Superior temporal gyrus (tissue), 1 donor: Measurements from ENCODE around the gene C1QTNF2.
"Not testable (repeated sequence)": the region's sequence is repeated elsewhere in the genome, so short reads cannot be mapped to it uniquely, and the experiment has no call there.

Source experiments
- DNase-seq: peaks from one replicate; pipeline ENCODE4 v3.0.0-alpha.2; 2016; ENCODE audit errors: extremely low spot score

C1QTNF2 gene

DNA sequence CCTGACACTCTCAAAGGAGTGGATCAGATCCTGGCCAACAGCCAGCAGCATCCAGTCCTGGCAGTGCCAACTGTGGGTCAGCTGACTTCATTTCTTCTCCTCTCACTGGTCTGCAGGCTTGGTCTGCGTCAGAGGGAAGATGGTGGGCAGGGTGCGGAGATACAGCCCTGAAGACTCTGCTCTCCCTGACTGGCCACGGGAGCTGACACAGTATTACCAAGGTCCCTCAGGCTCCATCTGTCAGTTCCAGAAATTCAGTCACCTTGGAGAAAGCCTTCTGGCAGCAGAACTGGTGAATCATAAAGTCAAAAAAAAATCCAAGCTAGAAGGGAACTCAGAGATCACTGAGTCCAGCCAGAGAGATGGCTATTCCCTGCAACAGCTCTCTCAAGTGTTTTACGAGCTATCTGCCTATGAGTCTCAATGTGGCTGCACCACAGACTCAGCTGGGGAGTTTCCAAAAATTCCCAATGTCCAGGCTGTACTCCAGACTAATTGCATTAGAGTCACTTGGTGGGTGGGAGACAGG lies 27.9 kb downstream of the C1QTNF2 start:
- DNase-seq, result no peak

DNA sequence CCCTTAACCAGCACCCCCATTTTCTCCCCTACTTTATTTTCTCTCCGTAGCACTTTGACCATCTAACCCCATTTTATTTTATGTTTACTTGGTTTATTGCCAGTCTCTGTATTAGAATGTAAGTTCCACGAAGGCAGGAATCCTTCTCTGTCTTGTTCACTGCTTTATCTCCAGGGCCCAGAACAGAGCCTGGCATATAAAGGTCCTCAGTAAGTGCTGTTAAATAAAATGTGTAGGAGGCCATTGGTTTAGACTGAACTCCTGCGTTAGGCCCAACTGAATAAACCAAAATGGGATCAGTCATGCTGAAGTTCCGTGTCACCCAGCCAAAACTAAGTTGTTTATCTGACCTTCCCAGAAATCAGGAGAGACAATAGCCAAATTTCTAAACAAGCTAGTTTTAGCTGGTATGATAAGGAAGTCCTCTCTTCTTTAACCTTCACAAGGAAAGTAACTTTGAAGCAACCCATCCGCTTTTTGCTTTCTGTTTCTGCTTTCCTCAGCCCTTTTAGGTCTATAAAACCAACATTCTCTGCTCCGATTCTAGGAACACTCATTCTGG lies 29.0 kb downstream of the C1QTNF2 start:
- DNase-seq, result no peak

DNA sequence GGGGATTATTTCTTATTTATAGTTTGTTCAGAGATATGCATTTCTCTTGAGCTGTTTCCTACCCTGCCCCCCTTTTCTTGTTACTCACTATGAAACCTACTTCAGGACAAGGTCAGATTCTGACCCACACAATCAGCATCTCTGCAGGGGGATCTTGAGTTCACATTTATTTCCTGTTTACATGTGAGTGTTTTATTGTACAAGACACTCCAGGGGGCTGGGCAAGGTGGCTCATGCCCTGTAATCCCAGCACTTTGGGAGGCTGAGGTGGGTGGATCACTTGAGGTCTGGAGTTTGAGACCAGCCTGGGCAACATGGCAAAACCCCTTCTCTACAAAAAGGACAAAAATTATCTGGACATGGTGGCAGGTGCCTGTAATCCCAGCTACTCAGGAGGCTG lies 29.9 kb downstream of the C1QTNF2 start:
- not testable (repeated sequence) for DNase-seq

- no peak for DNase-seq
These were observed 30.9 kb downstream of the C1QTNF2 start for GRCh38 chr5:160339406-160340130.

- not testable (repeated sequence) for DNase-seq
These were observed 35.7 kb downstream of the C1QTNF2 start for GRCh38 chr5:160334716-160335115.

- no peak for DNase-seq
These were observed 36.7 kb downstream of the C1QTNF2 start for GRCh38 chr5:160333721-160334120.

- no peak for DNase-seq
These were observed 40.2 kb downstream of the C1QTNF2 start for GRCh38 chr5:160330212-160330611.

- no peak for DNase-seq
These were observed 42.6 kb downstream of the C1QTNF2 start for GRCh38 chr5:160327818-160328217.

GRCh38 chr5:160326981-160327380 lies 43.4 kb downstream of the C1QTNF2 start:
- DNase-seq, result no peak

- no peak for DNase-seq
These were observed 44.7 kb downstream of the C1QTNF2 start for GRCh38 chr5:160325716-160326115.

- no peak for DNase-seq
These were observed 45.5 kb downstream of the C1QTNF2 start for GRCh38 chr5:160324886-160325285.

GRCh38 chr5:160318409-160318808 lies 52.0 kb downstream of the C1QTNF2 start:
- no peak for DNase-seq

GRCh38 chr5:160317434-160317833 lies 53.0 kb downstream of the C1QTNF2 start:
- DNase-seq, result no peak

- no peak for DNase-seq
These were observed 54.5 kb downstream of the C1QTNF2 start for GRCh38 chr5:160315968-160316367.

DNA sequence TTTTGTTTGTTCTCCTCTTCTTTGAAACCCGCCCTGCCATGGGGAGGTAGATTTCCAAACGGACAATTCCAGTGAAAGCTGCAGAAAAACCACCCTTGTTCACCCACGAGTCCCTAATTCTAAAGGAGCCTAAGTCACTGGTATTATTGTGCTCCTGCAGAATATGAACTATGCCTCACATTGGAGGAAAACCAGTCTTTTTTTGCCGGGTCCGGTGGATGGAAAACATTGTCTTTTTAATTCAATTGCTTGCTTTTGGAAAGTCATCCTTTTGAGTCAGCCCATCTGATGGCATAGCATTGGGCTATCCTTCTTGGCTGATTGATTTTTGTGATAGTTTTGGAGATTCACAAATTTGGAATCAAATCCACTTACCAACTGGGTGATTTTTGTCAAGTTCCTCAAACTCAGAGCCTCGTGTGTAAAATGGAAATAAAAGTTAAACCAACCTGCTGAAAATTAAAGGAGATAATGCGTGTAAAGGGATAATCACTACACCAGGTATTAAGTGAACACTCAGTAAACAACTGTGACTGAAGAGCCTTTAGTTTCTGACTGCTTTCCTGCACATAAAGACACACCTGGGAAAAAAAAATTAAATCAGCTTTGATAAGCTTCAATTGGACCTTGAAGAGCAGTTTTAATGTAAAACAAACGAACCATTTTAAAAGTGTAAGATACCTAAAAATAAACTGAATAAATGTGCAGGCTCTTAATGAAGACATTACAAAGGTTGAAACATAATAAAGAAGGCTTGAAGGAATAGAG lies 57.3 kb downstream of the C1QTNF2 start:
- DNase-seq, result no peak

- DNase-seq, result no peak
These were observed 58.1 kb downstream of the C1QTNF2 start, which contains the start of gene CCNJL for GRCh38 chr5:160312134-160312959. TSS of gene CCNJL (minus strand) at chr5:160312564. CDS start at chr5:160311923, 641 bp downstream.

DNA sequence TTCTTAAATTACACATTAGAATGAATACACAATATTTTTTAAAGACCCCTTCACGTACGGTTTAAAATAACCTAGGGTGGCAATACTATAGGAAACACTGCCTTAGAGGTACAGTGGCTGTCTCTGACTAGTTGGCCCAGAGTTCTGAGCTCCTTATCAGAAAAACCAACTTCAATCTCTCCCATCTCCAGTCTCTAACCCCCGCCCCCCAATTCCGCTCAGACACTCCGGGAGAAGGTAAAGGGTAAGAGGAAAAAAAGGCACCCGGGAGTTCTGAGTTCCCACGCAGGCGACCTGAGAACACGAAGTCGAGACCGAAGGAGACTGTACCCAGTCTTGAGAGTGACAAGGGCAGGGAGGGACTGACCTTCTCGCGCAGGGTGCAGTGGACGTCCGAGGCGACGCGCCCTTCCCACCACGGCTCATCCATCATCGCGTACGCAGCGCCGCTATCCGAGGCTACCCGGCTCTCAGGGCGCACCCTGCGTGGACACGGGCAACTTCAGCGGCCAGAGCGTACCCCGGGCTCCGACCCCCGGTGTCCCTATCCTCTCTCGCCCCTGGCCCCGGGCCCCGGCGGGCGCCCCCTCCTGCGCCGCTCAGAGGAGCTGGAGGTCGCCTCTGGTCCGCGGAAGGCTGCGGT lies 58.8 kb downstream of the C1QTNF2 start:
- DNase-seq, result no peak

DNA sequence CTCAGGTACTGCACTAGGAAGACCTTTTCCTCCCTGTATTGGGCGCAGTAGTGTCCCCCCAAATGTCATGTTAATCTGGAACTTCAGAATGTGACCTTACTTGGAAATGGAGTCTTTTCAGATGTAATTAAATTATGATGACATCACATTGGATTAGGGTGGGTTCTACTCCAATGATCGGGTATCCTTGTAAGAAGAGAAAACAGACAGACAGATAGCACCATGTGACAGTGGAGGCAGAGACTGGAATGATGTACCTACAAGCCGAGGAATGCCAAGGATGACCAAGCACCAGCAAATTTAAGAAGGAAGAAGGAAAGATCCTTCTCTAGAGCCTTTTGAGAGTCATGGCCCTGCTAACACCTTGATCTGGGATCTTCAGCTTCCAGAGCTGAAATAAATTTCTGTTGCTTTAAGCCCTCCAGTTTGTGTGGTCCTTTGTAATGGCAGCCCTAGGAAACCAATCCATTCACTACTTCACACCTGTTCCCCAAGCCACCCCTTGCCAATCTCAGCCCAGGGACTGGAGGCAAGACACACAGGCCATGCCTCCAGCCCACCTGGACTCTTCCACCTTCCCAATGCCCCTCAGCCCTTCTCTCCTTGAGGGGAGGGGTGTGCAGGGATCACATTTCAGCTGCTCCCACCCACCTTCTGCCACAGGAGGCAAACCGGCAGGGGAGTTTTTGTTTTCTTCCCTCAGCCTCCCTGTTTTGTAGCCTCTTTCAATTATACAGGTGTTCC lies 59.7 kb downstream of the C1QTNF2 start:
- DNase-seq, result no peak

- DNase-seq, result no peak
These were observed 60.3 kb downstream of the C1QTNF2 start for GRCh38 chr5:160310140-160310539.

DNA sequence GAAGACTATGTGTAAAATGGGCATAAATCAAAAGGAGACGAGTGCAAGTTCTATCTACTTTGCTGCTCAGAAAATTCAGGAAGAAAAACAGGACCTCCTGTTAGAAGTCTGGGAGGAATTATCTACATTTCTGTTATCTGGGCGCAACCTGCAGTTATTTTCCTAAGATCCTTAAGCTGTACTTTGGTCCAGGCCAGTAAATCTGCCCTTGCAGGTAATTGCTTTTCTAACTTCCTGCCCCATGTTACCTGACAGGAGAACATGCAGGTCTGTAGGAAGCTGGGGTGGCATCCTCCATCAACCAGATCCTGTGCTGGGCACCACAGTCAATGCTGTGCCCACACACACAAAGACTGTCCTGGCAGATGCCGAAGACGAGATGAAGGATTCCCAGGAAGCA lies 63.7 kb downstream of the C1QTNF2 start:
- no peak for DNase-seq
